ENCODE measurements around the gene INSYN2B. TPM values are rescaled to one million over a fixed set of nuclear protein-coding genes. Genes with fewer than 3 reads are reported as not detected.

Gene INSYN2B
- total and polyA plus RNA-seq, 2 of the 4 experiments (the other 2 are of a cell fraction) = 9.1 to 33.5 TPM

- Histone ChIP-seq H3K4ac (ENCODE audit: low read depth, low read length) (no peak overlapping the region), H3K9me1 (ENCODE audit: insufficient read depth, low read length) (no peaks in the 10 kb centered on the region), H3K36me3 (ENCODE audit: control insufficient read depth, insufficient read depth, low read length) (no peaks in the 10 kb centered on the region), H3K27me3 (ENCODE audit: control insufficient read depth, insufficient read depth, low read length) (no peaks in the 10 kb centered on the region; the same call in 1 of the 2 replicates), H4K91ac (ENCODE audit: insufficient read depth, low read depth, low read length) (no peak overlapping the region), H2BK15ac (ENCODE audit: low read depth, low read length) (no peak overlapping the region), H3K27ac (ENCODE audit: insufficient read depth, low read length) (no peak overlapping the region), H2AK9ac (replicated peaks; ENCODE audit: low read depth, low read length, poor library complexity) (no peak overlapping the region), H4K8ac (ENCODE audit: low read depth in 2 of 2, low read length in 2 of 2) (no peak overlapping the region), H3K4me1 (ENCODE audit: control insufficient read depth, insufficient read depth, low read length) (no peaks in the 10 kb centered on the region), H3K4me3 (ENCODE audit: insufficient read depth, low read depth, low read length) (no peak overlapping the region), H3K79me1 (ENCODE audit: low read depth in 1 of 2, low read length in 2 of 2) (no peaks in the 10 kb centered on the region), H3K9me3 (ENCODE audit: control insufficient read depth, insufficient read depth, low read length) (no peaks in the 10 kb centered on the region), H4K20me1 (ENCODE audit: insufficient read depth, low read length) (no peaks in the 10 kb centered on the region), H2BK120ac (ENCODE audit: low read depth, low read length) (no peak overlapping the region), H2BK20ac (ENCODE audit: low read depth, low read length) (no peak overlapping the region), H2AFZ (replicated peaks; ENCODE audit: low read length, poor library complexity) (no peak overlapping the region), H3K9ac (ENCODE audit: low read depth, low read length) (no peak overlapping the region), H2AK5ac (ENCODE audit: low read depth, low read length) (no peak overlapping the region), H4K5ac (ENCODE audit: low read depth, low read length) (no peak overlapping the region), H2BK5ac (ENCODE audit: low read depth, low read length, poor library complexity, severe bottlenecking) (no peak overlapping the region), H3K18ac (ENCODE audit: low read depth, low read length) (no peak overlapping the region), H3K56ac (ENCODE audit: extremely low read depth, insufficient read depth, low read length) (no peak overlapping the region), H3K23ac (ENCODE audit: low read depth, low read length) (no peak overlapping the region), H3K4me2 (ENCODE audit: low read depth, low read length) (no peak overlapping the region), H3K14ac (replicated peaks; ENCODE audit: low read depth, low read length) (no peak overlapping the region)
- BruUV-seq (replicated peaks) = no TSS peak
- DNase-seq (no peak), ATAC-seq (ENCODE audit: low read depth) (no peak)
- no CpG with 5 or more reads among the region's 2 CpGs for WGBS, 2 experiments (ENCODE audit: extremely low coverage in 2 of 2, insufficient read length in 1 of 2)
- in situ Hi-C loops (cut with MboI; ENCODE audit: low sequenced_read_pairs) = no loop called here
- TF ChIP-seq POLR2A (IDR thresholded peaks at IDR 0.05; ENCODE audit: low read depth, low read length) (no peak), MXI1 (IDR thresholded peaks at IDR 0.05; ENCODE audit: borderline replicate concordance, low read depth, low read length) (no peak), FOS (IDR thresholded peaks at IDR 0.05; ENCODE audit: low read depth, low read length) (no peak)
- intact Hi-C loops (cut with micrococcal nuclease) = no loop called here
- POLR2A ChIA-PET (ENCODE audit: unreplicated experiment) = no interaction called here
- CTCF ChIA-PET = no interaction called here
- dilution Hi-C loops (cut with HindIII; ENCODE audit: low sequenced_read_pairs, unreplicated experiment) = no loop called here
Observed at GRCh38 chr5:169992789-169993484, 12.6 kb upstream of the INSYN2B start.
